Activated CD4-positive, alpha-beta T cell treated with anti-CD3 and anti-CD28 coated beads for 36 hours (primary cell): ENCODE results near the gene RPUSD1. TPM values are rescaled to one million over a fixed set of nuclear protein-coding genes. Genes with fewer than 3 reads are reported as not detected.

Source experiments
- ATAC-seq: fragments of 200-7000 bp; cut with Tn5 transposase; one replicate; pipeline ENCODE4 v1.10.0; 2021; ENCODE audit warnings: mild to moderate bottlenecking, moderate library complexity
- CTCF ChIA-PET: fragments of 350-600 bp; sonication (Branson Sonifier 250); formaldehyde crosslinking; loops from one replicate; lab custom pipeline; 2021; ENCODE audit warnings: antibody characterized with exemption; lab: Charles Lee
- POLR2A ChIA-PET: fragments of 350-600 bp; sonication (Branson Sonifier 250); formaldehyde crosslinking; loops from one replicate; lab custom pipeline; 2021; ENCODE audit warnings: antibody characterized with exemption, inconsistent platforms; lab: Charles Lee
- DNase-seq: peaks from one replicate; pipeline ENCODE4 v3.0.0-alpha.2; 2020
- H3K27ac Mint-ChIP-seq: one replicate; pipeline ENCODE4 v1.8.0; 2021; ENCODE audit warnings: mixed read lengths
- H3K27me3 Mint-ChIP-seq: one replicate; pipeline ENCODE4 v1.8.0; 2021; ENCODE audit warnings: mixed read lengths
- H3K36me3 Mint-ChIP-seq: one replicate; pipeline ENCODE4 v1.8.0; 2021; ENCODE audit warnings: low read depth, mixed read lengths
- H3K4me1 Mint-ChIP-seq: one replicate; pipeline ENCODE4 v1.8.0; 2021; ENCODE audit warnings: mixed read lengths
- H3K4me3 Mint-ChIP-seq: one replicate; pipeline ENCODE4 v1.8.0; 2021; ENCODE audit warnings: mild to moderate bottlenecking, moderate library complexity, mixed read lengths
- H3K9me3 Mint-ChIP-seq: one replicate; pipeline ENCODE4 v1.8.0; 2021; ENCODE audit warnings: low read depth, mixed read lengths
- intact Hi-C, 2 experiments: fragments of 100-400 bp; cut with DNase I in 1 of 2; cut with micrococcal nuclease in 1 of 2; formaldehyde crosslinking; loops; one replicate each; pipeline versions ENCODE4 v1.14.2 to v1.15.1; 2022 to 2024; cut with DNase I, micrococcal nuclease
- total RNA-seq, 2 experiments: library from RNA; stranded (reverse); gene quantifications; one replicate each; pipeline ENCODE4 v1.2.3, GENCODE V29; 2021

RPUSD1 gene
- total RNA-seq, 2 experiments from 2014 or later = 16.3 to 17.5 TPM

DNA sequence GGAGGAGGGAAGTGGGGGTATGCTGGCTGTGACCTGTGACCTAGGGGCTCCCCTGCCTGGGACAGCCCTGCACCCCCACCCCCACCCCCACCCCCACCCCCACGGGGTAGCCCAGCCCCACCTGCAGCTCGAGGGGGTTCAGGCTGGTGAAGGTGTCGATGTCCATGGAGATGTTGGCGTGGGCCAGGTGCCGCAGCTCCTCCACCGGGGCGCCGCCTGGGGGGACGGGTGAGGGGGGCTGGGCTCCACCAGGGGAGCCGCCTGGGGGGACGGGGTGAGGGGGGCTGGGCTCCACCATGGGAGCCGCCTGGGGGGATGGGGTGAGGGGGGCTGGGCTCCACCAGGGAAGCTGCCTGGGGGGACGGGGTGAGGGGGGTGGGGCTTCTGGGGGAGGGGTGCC is 17.8 kb downstream of the RPUSD1 start:
- intact Hi-C loops = no loop called here
- ChIA-PET CTCF (no interaction called here), POLR2A (no interaction called here)
- DNase-seq = no peak
- Mint-ChIP-seq H3K27ac (no peak overlapping the region), H3K9me3 (no peaks in the 10 kb centered on the region), H3K27me3 (no peaks in the 10 kb centered on the region), H3K4me3 (no peak overlapping the region), H3K36me3 (no peaks in the 10 kb centered on the region), H3K4me1 (no peaks in the 10 kb centered on the region)
- no peak for ATAC-seq

DNA sequence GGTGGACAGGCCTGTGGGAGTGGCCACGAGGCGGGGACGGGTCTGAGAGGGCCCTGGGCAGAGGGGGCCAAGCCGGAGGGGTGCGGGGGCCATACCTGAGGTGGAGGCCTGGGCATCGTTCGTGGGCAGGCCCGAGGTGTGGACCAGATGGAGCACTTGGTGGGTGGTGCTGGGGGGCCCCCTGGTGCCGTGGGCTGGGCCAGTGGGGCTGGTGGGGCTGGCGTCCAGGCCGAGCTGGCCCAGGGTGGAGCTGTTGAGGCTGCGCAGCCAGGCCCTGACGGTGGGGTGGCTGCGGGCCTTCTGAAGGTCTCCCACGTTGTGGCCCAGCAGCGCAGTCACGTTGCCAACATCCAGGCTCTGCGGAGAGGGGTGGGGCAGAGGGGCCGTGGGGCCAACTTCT is 18.2 kb downstream of the RPUSD1 start:
- Mint-ChIP-seq H3K27ac (no peak overlapping the region), H3K27me3 (no peaks in the 10 kb centered on the region), H3K4me3 (no peak overlapping the region), H3K4me1 (no peaks in the 10 kb centered on the region), H3K9me3 (no peaks in the 10 kb centered on the region), H3K36me3 (no peaks in the 10 kb centered on the region)
- DNase-seq = no peak
- no peak for ATAC-seq
- CTCF ChIA-PET = no interaction called here
- intact Hi-C loops = no loop called here
- POLR2A ChIA-PET = no interaction called here

DNA sequence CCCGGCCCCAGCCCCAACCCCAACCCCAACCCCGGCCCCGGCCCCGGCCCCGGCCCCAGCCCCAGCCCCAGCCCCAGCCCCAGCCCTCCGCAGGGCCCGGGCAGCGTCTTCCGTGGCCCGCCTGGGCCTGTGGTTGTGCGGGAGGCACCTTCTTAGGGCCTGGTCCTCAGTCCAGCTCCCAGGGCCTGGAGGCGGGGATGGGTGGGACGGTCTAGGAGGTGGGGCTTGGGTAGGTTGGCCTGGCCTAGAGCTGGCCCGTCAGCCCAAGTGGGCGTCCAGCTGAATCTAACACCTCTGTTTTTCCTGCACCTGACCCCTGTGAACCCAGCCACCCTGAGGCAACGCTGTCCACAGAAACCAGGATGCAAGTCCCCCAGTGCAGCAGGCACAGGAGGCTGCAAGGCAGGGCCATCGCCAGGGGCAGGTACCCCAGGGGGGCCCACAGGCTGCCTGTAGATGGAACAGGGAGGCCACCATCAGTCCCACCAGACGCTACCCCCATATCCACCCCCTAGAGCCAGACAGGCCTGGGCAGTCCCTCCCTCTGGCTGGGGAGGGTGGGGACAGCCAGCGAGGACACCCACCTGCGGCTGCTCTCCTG is 18.9 kb downstream of the RPUSD1 start:
- H3K27ac Mint-ChIP-seq = no peak overlapping the region
- no peaks in the 10 kb centered on the region for H3K36me3 Mint-ChIP-seq
- POLR2A ChIA-PET = no interaction called here
- CTCF ChIA-PET = no interaction called here
- intact Hi-C loops = no loop called here
- no peaks in the 10 kb centered on the region for H3K27me3 Mint-ChIP-seq
- ATAC-seq (no peak), DNase-seq (no peak)
- no peaks in the 10 kb centered on the region for H3K9me3 Mint-ChIP-seq
- no peak overlapping the region for H3K4me3 Mint-ChIP-seq
- no peaks in the 10 kb centered on the region for H3K4me1 Mint-ChIP-seq

DNA sequence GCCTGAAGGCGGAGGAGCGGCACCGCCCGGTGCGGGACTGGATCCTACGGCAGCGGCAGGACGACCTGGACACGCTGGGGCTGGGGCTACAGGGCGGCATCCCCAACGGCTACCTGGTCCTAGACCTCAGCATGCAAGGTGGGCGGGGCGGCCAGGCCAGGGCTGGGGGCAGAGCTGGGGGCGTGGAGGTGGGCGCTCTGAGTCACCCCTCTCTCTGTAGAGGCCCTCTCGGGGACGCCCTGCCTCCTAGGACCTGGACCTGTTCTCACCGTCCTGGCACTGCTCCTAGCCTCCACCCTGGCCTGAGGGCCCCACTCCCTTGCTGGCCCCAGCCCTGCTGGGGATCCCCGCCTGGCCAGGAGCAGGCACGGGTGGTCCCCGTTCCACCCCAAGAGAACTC is 19.8 kb downstream of the RPUSD1 start:
- intact Hi-C loops = no loop called here
- ChIA-PET POLR2A (no interaction called here), CTCF (no interaction called here)
- no peaks in the 10 kb centered on the region for H3K4me1 Mint-ChIP-seq
- no peaks in the 10 kb centered on the region for H3K36me3 Mint-ChIP-seq
- H3K27me3 Mint-ChIP-seq = no peaks in the 10 kb centered on the region
- DNase-seq (no peak), ATAC-seq (no peak)
- no peak overlapping the region for H3K27ac Mint-ChIP-seq
- no peaks in the 10 kb centered on the region for H3K9me3 Mint-ChIP-seq
- H3K4me3 Mint-ChIP-seq = no peak overlapping the region

DNA sequence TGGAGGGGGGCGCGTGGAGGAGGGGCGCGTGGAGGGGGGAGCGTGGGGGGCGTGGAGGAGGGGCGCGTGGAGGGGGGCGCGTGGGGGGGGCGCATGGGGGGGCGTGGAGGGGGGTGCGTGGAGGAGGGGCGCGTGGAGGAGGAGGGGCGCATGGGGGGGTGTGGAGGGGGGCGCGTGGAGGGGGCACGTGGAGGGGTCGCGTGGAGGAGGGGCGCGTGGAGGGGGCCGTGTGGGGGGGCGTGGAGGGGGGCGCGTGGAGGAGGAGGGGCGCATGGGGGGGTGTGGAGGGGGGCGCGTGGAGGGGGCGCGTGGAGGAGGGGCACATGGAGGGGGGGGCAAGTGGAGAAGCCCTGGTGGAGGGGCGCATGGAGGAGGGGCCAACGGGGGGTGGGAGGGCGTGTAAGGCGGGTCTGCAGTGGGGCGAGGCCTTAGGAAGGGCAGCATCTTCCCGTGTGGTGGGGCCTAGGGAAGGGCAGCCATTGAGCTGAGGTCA is 20.4 kb downstream of the RPUSD1 start:
- no peaks in the 10 kb centered on the region for H3K27me3 Mint-ChIP-seq
- no peak overlapping the region for H3K4me3 Mint-ChIP-seq
- no peak for ATAC-seq
- no peaks in the 10 kb centered on the region for H3K36me3 Mint-ChIP-seq
- no peaks in the 10 kb centered on the region for H3K4me1 Mint-ChIP-seq
- POLR2A ChIA-PET = no interaction called here
- H3K9me3 Mint-ChIP-seq = no peaks in the 10 kb centered on the region
- H3K27ac Mint-ChIP-seq = no peak overlapping the region
- DNase-seq = no peak
- intact Hi-C loops = no loop called here
- CTCF ChIA-PET = no interaction called here

DNA sequence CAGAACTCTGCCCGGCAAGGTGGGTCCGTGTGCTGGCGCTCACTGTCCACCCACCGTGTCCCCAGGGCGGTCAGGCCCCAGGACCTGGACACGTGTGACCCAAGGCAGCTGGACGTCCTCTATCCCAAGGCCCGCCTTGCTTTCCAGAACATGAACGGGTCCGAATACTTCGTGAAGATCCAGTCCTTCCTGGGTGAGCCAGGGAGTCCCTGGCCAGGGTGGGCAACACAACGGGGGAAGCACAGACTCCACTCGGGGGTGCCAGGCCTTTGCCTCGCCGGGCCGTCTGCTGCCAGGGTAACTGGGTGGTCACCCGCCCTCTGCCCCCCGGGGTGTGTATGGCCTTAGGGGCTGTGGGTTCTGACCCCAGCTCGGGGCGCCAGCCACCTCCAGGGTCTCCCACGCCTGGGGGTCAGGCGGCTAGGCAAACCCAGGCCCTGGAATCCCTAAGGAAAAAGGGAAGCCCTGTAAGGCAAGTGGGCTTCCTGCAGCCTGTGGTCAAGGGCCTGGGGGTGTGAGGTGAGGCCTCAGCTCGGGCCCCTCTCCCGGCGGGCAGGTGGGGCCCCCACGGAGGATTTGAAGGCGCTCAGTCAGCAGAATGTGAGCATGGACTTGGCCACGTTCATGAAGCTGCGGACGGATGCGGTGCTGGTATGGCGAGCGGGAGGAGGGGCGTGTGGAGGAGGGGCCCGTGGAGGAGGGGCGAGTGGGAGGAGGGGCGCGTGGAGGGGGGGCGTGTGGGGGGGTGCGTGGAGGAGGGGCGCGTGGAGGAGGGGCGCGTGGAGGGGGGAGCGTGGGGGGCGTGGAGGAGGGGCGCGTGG is 21.2 kb downstream of the RPUSD1 start:
- Mint-ChIP-seq H3K4me1 (no peaks in the 10 kb centered on the region), H3K4me3 (no peak overlapping the region), H3K9me3 (no peaks in the 10 kb centered on the region), H3K27ac (no peak overlapping the region), H3K36me3 (no peaks in the 10 kb centered on the region), H3K27me3 (no peaks in the 10 kb centered on the region)
- intact Hi-C loops = no loop called here
- ChIA-PET POLR2A (no interaction called here), CTCF (no interaction called here)
- ATAC-seq = no peak
- DNase-seq = no peak

DNA sequence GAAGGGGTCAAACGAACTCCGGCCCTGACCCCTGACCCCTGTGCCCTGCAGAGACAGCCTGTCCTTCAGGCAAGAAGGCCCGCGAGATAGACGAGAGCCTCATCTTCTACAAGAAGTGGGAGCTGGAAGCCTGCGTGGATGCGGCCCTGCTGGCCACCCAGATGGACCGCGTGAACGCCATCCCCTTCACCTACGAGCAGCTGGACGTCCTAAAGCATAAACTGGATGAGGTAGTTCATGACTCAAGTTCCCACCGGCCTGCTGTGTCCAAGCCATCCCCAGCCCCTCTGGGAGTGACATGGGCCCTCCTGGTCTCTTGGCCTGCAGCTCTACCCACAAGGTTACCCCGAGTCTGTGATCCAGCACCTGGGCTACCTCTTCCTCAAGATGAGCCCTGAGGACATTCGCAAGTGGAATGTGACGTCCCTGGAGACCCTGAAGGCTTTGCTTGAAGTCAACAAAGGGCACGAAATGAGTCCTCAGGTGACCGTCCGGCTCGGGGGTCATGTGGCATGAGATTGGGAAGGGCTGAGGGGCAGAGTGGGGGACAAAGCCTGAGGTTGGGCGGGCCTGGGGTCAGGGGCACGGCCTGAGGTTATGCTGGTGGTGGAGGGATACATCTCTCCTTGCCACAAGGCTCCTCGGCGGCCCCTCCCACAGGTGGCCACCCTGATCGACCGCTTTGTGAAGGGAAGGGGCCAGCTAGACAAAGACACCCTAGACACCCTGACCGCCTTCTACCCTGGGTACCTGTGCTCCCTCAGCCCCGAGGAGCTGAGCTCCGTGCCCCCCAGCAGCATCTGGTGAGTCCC is 22.0 kb downstream of the RPUSD1 start:
- no peaks in the 10 kb centered on the region for H3K4me1 Mint-ChIP-seq
- no peak overlapping the region for H3K27ac Mint-ChIP-seq
- ATAC-seq (no peak), DNase-seq (no peak)
- no peaks in the 10 kb centered on the region for H3K27me3 Mint-ChIP-seq
- intact Hi-C loops = no loop called here
- ChIA-PET CTCF (interaction anchor here (0.6 kb wide), 2 partner anchors 15 to 89 kb away, joined by 3 to 4 read pairs; no protein-coding TSS in a partner anchor), POLR2A (no interaction called here)
- no peaks in the 10 kb centered on the region for H3K9me3 Mint-ChIP-seq
- H3K36me3 Mint-ChIP-seq = no peaks in the 10 kb centered on the region
- no peak overlapping the region for H3K4me3 Mint-ChIP-seq

DNA sequence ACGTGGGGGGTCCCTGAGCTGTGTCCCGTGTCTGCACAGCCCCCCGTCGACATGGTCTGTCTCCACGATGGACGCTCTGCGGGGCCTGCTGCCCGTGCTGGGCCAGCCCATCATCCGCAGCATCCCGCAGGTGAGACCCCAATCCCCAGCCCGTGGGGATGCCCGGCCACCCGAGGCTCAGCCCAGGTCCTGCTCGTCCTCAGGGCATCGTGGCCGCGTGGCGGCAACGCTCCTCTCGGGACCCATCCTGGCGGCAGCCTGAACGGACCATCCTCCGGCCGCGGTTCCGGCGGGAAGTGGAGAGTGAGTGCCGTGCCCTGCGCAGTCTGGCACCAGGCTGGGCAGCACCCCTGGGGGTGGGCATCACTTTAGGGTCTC is 22.7 kb downstream of the RPUSD1 start:
- Mint-ChIP-seq H3K4me1 (no peaks in the 10 kb centered on the region), H3K27me3 (no peaks in the 10 kb centered on the region), H3K27ac (no peak overlapping the region), H3K36me3 (no peaks in the 10 kb centered on the region), H3K9me3 (no peaks in the 10 kb centered on the region), H3K4me3 (no peak overlapping the region)
- CTCF ChIA-PET = interaction anchor here (0.6 kb wide), 1 partner anchor 16 kb away, joined by 4 read pairs; no protein-coding TSS in a partner anchor
- no peak for ATAC-seq
- intact Hi-C loops = no loop called here
- POLR2A ChIA-PET = no interaction called here
- DNase-seq = no peak

DNA sequence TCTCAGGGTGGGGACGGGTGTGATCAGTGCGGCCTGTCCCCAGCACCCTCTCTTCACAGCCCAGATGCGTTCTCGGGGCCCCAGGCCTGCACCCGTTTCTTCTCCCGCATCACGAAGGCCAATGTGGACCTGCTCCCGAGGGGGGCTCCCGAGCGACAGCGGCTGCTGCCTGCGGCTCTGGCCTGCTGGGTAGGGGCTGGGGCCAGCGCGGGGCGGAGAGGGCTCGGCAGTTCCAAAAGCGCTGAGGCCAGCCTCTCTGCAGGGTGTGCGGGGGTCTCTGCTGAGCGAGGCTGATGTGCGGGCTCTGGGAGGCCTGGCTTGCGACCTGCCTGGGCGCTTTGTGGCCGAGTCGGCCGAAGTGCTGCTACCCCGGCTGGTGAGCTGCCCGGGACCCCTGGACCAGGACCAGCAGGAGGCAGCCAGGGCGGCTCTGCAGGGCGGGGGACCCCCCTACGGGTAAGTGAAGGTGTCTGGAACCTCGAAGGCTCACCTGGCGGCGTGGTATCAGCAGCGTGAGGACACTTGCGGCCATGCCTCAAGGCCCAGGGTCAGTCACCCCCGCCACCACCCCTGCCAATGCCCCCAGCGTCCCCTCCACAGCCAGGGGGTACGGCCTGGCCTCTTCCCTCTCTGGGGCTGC is 23.2 kb downstream of the RPUSD1 start:
- DNase-seq (no peak), ATAC-seq (no peak)
- Mint-ChIP-seq H3K4me1 (no peaks in the 10 kb centered on the region), H3K27me3 (no peaks in the 10 kb centered on the region), H3K27ac (no peak overlapping the region), H3K36me3 (no peaks in the 10 kb centered on the region), H3K9me3 (no peaks in the 10 kb centered on the region), H3K4me3 (no peak overlapping the region)
- CTCF ChIA-PET = no interaction called here
- POLR2A ChIA-PET = no interaction called here
- intact Hi-C loops = no loop called here

DNA sequence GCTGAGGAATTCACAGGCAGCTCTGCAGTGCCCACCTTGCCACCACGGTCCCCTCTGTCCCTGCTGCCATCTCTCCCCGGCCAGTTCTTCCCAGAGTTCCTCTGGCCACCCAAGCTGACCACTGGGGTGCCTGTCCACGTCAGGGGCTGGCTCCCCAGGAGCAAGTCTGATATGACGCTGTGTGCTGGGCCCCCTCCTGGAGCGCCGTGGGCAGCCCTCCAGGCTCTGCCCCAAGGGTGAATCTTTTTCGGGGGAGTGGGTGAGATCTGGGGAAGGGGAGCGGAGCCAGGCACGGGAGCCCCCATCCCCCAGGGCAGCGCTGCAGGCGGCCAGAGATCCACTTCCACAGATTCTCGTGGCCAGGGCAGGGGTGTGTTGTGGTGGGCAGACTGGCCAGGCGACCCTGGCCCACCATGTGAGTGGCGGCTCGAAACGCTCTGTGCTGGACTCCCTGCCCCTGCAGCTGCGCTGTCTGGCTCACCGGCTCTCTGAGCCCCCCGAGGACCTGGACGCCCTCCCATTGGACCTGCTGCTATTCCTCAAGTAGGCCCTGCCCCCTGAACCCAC is 23.9 kb downstream of the RPUSD1 start:
- ChIA-PET POLR2A (no interaction called here), CTCF (no interaction called here)
- Mint-ChIP-seq H3K4me3 (no peak overlapping the region), H3K36me3 (no peaks in the 10 kb centered on the region), H3K27ac (no peak overlapping the region), H3K4me1 (no peaks in the 10 kb centered on the region), H3K27me3 (no peaks in the 10 kb centered on the region), H3K9me3 (no peaks in the 10 kb centered on the region)
- intact Hi-C loops = no loop called here
- DNase-seq (no peak), ATAC-seq (no peak)
